HG02588 (cell line): Measurements from ENCODE around the gene PCBD1.
A peak's percentile ranks its signal among the peaks of the same experiment; 100 is the strongest.
"Not testable (repeated sequence)": the region's sequence is repeated elsewhere in the genome, so short reads cannot be mapped to it uniquely, and the experiment has no call there.

Source experiments
- ATAC-seq: cut with Tn5 transposase; IDR thresholded peaks from one replicate; pipeline ENCODE4 v1.9.1; 2021; ENCODE audit warnings: mild to moderate bottlenecking, moderate library complexity; ENCODE audit not compliant: unreplicated experiment

The PCBD1 gene

GRCh38 chr10:70887804-70888800, at the start of gene PCBD1:
Gene PCBD1, minus strand, starts transcription at chr10:70888565. Its CDS starts 32 bp downstream, at chr10:70888533.
- peak; percentile 71 for ATAC-seq

GRCh38 chr10:70937661-70938060, 49.3 kb upstream of the PCBD1 start:
- no peak for ATAC-seq

- ATAC-seq = no peak
These were observed 47.7 kb upstream of the PCBD1 start for GRCh38 chr10:70936111-70936510.

GRCh38 chr10:70935631-70936030, 47.3 kb upstream of the PCBD1 start:
- ATAC-seq = no peak

- no peak for ATAC-seq
These were observed 46.8 kb upstream of the PCBD1 start for GRCh38 chr10:70935125-70935625.

GRCh38 chr10:70934701-70935100, 46.3 kb upstream of the PCBD1 start:
- ATAC-seq = no peak

GRCh38 chr10:70932392-70933196, 44.2 kb upstream of the PCBD1 start:
- no peak for ATAC-seq

GRCh38 chr10:70931168-70931815, 42.9 kb upstream of the PCBD1 start:
- no peak for ATAC-seq

- ATAC-seq = no peak
These were observed 42.1 kb upstream of the PCBD1 start for GRCh38 chr10:70930263-70931000.

GRCh38 chr10:70928140-70928539, 39.8 kb upstream of the PCBD1 start:
- ATAC-seq = no peak

- no peak for ATAC-seq
These were observed 39.0 kb upstream of the PCBD1 start for GRCh38 chr10:70927189-70927943.

GRCh38 chr10:70926226-70927000, 38.0 kb upstream of the PCBD1 start:
- ATAC-seq = no peak

- no peak for ATAC-seq
These were observed 37.2 kb upstream of the PCBD1 start for GRCh38 chr10:70925377-70926225.

GRCh38 chr10:70923696-70924095, 35.3 kb upstream of the PCBD1 start:
- ATAC-seq = no peak

GRCh38 chr10:70921285-70921684, 32.9 kb upstream of the PCBD1 start:
- ATAC-seq = no peak

GRCh38 chr10:70920519-70920918, 32.2 kb upstream of the PCBD1 start:
- ATAC-seq = no peak

- not testable (repeated sequence) for ATAC-seq
These were observed 31.5 kb upstream of the PCBD1 start for GRCh38 chr10:70919906-70920305.
